ENCODE results near the gene TFF3.

DNA sequence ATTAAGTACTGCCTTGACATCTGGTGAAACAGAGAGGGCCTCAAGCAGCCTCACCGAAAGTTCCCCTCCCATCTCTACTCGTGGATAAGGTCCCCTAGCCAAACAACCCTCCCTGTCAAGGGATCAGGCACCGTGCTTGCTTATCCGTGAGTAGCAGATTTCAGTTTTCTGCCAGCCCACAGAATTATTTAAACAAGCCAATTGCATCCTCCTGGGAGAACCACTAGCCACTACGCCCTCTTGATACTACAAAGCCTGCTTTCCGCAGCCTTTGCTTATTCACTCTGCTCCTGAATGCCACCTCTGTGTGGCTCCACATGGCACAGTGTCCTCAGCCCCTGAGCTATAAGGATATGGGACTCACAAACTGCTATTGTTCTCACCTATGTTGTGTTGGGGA lies 41.4 kb upstream of the TFF3 start:
- TF ChIP-seq JUND (CRISPR knock-in tag; IDR thresholded peaks at IDR 0.05) (no peak), ZNF644 (CRISPR knock-in tag; IDR thresholded peaks at IDR 0.05; ENCODE audit: low read depth) (no peak), POLR2AphosphoS5 (IDR thresholded peaks at IDR 0.05; ENCODE audit: low read depth, low read length) (no peak), ZFX (CRISPR knock-in tag; IDR thresholded peaks at IDR 0.05; ENCODE audit: low read depth) (no peak), SRF (IDR thresholded peaks at IDR 0.05; ENCODE audit: low read depth, low read length) (no peak), ZNF790 (CRISPR knock-in tag; IDR thresholded peaks at IDR 0.05; ENCODE audit: borderline replicate concordance) (no peak), MED1 (CRISPR knock-in tag; IDR thresholded peaks at IDR 0.05) (no peak)
- TF ChIP-seq, protein P1, sequence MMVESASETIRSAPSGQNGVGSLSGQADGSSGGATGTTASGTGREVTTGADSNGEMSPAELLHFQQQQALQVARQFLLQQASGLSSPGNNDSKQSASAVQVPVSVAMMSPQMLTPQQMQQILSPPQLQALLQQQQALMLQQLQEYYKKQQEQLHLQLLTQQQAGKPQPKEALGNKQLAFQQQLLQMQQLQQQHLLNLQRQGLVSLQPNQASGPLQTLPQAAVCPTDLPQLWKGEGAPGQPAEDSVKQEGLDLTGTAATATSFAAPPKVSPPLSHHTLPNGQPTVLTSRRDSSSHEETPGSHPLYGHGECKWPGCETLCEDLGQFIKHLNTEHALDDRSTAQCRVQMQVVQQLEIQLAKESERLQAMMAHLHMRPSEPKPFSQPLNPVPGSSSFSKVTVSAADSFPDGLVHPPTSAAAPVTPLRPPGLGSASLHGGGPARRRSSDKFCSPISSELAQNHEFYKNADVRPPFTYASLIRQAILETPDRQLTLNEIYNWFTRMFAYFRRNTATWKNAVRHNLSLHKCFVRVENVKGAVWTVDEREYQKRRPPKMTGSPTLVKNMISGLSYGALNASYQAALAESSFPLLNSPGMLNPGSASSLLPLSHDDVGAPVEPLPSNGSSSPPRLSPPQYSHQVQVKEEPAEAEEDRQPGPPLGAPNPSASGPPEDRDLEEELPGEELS (CRISPR knock-in tag; IDR thresholded peaks at IDR 0.05) = no peak
- TF ChIP-seq, protein P2, sequence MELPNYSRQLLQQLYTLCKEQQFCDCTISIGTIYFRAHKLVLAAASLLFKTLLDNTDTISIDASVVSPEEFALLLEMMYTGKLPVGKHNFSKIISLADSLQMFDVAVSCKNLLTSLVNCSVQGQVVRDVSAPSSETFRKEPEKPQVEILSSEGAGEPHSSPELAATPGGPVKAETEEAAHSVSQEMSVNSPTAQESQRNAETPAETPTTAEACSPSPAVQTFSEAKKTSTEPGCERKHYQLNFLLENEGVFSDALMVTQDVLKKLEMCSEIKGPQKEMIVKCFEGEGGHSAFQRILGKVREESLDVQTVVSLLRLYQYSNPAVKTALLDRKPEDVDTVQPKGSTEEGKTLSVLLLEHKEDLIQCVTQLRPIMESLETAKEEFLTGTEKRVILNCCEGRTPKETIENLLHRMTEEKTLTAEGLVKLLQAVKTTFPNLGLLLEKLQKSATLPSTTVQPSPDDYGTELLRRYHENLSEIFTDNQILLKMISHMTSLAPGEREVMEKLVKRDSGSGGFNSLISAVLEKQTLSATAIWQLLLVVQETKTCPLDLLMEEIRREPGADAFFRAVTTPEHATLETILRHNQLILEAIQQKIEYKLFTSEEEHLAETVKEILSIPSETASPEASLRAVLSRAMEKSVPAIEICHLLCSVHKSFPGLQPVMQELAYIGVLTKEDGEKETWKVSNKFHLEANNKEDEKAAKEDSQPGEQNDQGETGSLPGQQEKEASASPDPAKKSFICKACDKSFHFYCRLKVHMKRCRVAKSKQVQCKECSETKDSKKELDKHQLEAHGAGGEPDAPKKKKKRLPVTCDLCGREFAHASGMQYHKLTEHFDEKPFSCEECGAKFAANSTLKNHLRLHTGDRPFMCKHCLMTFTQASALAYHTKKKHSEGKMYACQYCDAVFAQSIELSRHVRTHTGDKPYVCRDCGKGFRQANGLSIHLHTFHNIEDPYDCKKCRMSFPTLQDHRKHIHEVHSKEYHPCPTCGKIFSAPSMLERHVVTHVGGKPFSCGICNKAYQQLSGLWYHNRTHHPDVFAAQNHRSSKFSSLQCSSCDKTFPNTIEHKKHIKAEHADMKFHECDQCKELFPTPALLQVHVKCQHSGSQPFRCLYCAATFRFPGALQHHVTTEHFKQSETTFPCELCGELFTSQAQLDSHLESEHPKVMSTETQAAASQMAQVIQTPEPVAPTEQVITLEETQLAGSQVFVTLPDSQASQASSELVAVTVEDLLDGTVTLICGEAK (IDR thresholded peaks at IDR 0.05) = no peak
- TF ChIP-seq, protein P2 (CRISPR knock-in tag; IDR thresholded peaks at IDR 0.05) = no peak
- TF ChIP-seq, protein P3, sequence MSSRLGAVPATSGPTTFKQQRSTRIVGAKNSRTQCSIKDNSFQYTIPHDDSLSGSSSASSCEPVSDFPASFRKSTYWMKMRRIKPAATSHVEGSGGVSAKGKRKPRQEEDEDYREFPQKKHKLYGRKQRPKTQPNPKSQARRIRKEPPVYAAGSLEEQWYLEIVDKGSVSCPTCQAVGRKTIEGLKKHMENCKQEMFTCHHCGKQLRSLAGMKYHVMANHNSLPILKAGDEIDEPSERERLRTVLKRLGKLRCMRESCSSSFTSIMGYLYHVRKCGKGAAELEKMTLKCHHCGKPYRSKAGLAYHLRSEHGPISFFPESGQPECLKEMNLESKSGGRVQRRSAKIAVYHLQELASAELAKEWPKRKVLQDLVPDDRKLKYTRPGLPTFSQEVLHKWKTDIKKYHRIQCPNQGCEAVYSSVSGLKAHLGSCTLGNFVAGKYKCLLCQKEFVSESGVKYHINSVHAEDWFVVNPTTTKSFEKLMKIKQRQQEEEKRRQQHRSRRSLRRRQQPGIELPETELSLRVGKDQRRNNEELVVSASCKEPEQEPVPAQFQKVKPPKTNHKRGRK (CRISPR knock-in tag; IDR thresholded peaks at IDR 0.05) = no peak
